Astrocyte of the spinal cord (primary cell): Measurements from ENCODE around the gene GPHN.

Experiments used
- DNase-seq: peaks from one replicate; pipeline ENCODE4 v3.0.0; 2011; ENCODE audit warnings: low read depth, low spot score
- H3K4me3 ChIP-seq: 2 replicates; pipeline ENCODE4 v1.5.1; 2011; ENCODE audit warnings: low read depth, mild to moderate bottlenecking, low read length, moderate library complexity
- in situ Hi-C: cut with HindIII; loops from 2 replicates; pipeline ENCODE4 v1.10.0; 2017; ENCODE audit warnings: low sequenced_read_pairs
- TF ChIP-seq, protein P1 (sequence below): IDR thresholded peaks from 2 replicates; pipeline ENCODE4 v1.5.1; 2012; ENCODE audit warnings: low read depth, mild to moderate bottlenecking, low read length, inconsistent platforms

GPHN gene

GRCh38 chr14:66735853-66736252 is 227.9 kb downstream of the GPHN start:
- TF ChIP-seq, protein P1, sequence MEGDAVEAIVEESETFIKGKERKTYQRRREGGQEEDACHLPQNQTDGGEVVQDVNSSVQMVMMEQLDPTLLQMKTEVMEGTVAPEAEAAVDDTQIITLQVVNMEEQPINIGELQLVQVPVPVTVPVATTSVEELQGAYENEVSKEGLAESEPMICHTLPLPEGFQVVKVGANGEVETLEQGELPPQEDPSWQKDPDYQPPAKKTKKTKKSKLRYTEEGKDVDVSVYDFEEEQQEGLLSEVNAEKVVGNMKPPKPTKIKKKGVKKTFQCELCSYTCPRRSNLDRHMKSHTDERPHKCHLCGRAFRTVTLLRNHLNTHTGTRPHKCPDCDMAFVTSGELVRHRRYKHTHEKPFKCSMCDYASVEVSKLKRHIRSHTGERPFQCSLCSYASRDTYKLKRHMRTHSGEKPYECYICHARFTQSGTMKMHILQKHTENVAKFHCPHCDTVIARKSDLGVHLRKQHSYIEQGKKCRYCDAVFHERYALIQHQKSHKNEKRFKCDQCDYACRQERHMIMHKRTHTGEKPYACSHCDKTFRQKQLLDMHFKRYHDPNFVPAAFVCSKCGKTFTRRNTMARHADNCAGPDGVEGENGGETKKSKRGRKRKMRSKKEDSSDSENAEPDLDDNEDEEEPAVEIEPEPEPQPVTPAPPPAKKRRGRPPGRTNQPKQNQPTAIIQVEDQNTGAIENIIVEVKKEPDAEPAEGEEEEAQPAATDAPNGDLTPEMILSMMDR = no peak
- no peak for DNase-seq
- in situ Hi-C loops = no loop called here
- H3K4me3 ChIP-seq = no peak overlapping the region

DNA sequence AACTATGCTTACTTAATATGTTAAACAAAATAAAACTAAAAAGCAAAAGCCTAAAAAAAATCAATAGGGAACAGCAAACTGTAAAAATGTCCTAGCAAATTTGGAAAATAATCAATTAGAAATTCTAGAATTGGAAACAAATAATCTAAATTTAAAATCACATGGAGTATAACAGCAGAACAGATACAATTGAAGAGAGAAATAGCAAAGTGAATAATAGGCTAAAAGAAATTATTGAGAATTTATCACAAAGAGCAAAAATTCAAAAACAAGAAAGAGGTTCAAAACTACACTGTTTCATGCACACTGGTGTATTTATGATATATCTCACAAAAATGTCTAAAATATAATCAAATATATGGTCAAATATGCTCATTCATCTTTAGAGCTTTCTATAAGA is 231.9 kb downstream of the GPHN start:
- DNase-seq = no peak
- TF ChIP-seq, protein P1 = no peak
- in situ Hi-C loops = no loop called here
- H3K4me3 ChIP-seq = no peak overlapping the region

DNA sequence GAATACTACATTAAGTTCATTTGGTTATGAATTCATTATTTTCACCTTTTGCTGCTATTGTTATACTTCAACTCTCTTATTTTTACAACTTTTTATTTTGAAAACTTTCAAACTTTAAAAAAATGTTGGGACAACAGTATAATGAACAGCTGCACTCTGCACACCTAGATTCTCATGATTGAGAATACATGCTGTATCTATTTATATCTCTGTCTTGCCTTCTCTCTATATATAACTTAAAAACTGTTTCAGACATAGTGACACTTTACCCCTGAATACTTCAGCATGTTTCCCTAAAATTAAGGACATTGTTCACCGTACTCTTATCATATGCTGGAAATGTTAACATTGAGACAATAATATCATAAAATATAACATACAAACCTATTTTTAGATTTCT is 237.1 kb downstream of the GPHN start:
- TF ChIP-seq, protein P1 = no peak
- in situ Hi-C loops = no loop called here
- DNase-seq = no peak
- H3K4me3 ChIP-seq = no peak overlapping the region

DNA sequence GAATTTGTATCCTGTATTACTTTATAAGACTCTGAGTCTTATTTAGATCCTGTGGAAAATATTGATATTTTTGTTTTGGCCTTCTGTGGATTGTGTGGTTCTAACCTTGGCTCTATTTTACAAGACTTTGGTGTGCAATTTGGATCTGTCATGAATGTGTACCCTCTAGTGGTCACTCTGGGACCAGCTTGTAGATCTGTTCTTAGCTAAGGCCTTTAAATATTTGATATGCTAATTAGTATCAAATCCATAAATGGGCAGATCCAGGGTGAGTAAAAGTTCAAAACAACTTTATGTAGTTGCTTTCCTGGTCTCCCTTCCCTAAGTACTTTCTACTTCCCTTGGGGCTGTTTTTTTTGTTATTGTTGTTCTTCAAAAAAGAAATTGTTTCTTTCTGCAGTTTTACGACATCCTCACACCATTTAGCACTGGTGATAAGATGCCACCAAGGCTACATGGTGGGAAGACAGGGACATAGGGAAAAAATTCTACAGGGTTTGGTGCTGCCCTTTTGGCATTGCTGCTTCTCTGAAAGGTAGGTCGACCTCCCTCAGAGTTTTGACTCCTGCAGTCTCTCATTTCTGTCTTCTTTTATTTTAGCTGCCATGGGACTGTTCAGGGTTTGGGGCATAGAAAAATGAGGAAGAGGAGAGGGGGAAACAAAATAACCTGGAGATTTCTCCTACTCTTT is 238.5 kb downstream of the GPHN start:
- in situ Hi-C loops = no loop called here
- DNase-seq = peak; percentile 57
- no peak overlapping the region for H3K4me3 ChIP-seq
- TF ChIP-seq, protein P1 = peak; percentile 75

- in situ Hi-C loops = no loop called here
- DNase-seq = no peak
- TF ChIP-seq, protein P1 = no peak
- H3K4me3 ChIP-seq = no peak overlapping the region
These were observed 244.2 kb downstream of the GPHN start for GRCh38 chr14:66752109-66752508.

GRCh38 chr14:66758031-66758613 is 250.2 kb downstream of the GPHN start:
- in situ Hi-C loops = no loop called here
- TF ChIP-seq, protein P1 = no peak
- no peak overlapping the region for H3K4me3 ChIP-seq
- DNase-seq = no peak
